GM18873 (cell line): Measurements from ENCODE around the gene PHLDB2.

Experiments used
- ATAC-seq: cut with Tn5 transposase; IDR thresholded peaks from one replicate; pipeline ENCODE4 v1.9.1; 2021; ENCODE audit warnings: mild to moderate bottlenecking, moderate library complexity, moderate number of reproducible peaks; ENCODE audit not compliant: unreplicated experiment, low FRiP score

Gene PHLDB2

DNA sequence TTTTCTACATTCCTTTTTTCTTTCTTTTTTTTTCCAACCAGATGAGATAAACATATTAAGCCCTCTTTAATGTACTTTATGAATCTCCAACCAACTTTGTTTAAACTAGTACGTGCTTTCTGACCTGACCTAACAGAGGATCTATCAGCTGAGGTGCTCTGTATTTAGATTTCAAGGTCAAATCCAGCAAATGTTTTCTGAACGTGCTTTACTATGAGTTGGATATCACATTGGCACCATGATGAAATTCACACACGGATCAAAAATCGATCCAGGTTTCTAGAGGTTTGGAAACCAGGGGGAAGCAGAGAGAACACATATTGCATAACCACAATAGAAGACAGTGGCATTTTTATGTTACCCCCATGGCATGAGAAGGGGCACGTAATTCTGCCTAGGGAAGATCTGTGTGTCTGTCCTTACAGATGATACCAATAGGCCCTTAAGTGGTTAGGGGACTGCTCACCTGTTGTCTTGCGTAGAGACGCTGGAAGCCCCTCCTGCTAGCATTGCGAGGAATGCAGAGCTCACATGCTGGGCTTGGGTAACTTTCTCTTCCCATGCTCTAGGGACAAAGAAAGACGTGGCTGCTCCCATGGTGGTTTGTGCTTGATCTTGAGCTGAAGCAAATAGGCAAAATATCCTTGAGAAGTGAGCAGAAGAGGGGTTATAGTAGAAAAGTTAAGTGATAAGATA is 60.5 kb downstream of the PHLDB2 start:
- ATAC-seq: no peak

DNA sequence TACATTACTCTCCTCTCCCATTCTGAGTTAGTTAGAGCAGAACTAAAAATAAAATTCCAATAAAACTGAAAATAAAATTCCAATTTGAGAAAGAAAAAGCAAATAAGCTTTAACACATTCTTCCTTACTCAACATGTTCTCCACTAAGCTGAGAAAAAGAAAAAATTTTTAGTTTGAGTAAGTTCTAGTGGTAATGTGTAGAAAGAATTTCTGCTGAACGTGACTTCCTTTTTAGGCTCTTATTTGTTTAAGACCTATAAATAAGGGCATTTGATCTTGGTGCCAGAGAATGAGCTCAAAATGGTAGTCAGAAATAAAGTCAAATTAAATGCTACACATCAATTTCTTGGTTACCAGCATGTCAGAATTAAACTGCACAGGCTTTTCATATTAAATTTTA is 62.1 kb downstream of the PHLDB2 start:
- ATAC-seq: no peak

- no peak for ATAC-seq
Measured at GRCh38 chr3:111923095-111923771, 64.2 kb downstream of the PHLDB2 start.

- no peak for ATAC-seq
Measured at GRCh38 chr3:111923806-111924205, 64.7 kb downstream of the PHLDB2 start.

GRCh38 chr3:111924283-111924682 is 65.2 kb downstream of the PHLDB2 start:
- ATAC-seq: no peak

DNA sequence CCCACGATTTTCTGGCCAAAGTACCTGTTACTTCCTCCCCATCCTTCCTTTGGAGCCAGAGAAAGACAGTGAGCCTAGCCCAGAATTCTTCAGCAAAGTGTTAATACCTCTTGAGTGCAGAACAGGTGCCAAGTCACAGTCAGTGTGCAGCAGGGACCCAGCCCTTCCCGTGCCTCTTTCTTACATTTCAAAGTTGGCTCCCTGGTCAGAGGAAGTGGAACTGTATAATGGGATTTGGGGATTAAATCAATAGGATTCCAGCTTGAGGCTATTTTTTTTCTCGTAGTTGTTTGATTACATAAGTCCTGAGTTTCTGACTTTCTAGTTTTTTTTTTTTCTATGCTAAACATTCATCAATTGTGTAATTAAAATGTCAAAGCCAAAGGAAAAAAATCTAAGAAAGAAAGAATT is 67.2 kb downstream of the PHLDB2 start:
- no peak for ATAC-seq

DNA sequence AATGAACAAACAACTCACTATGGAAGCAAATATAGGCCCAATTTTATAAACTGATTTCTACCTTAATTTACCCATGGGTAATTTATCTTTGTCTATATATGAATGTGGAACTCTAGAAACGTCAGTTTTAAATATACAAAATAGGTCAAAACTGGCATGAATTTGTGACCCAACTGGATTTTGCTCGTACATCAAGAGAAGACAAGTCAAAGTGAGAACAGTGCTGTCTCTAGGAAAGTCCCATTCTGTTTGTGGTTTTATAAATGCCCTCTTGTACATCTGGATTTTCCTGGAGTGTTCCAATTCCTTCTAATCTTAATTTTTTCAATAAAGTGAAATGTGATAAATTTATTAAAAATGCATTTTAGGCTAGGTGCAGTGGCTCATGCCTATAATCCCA is 69.5 kb downstream of the PHLDB2 start:
- ATAC-seq: no peak

DNA sequence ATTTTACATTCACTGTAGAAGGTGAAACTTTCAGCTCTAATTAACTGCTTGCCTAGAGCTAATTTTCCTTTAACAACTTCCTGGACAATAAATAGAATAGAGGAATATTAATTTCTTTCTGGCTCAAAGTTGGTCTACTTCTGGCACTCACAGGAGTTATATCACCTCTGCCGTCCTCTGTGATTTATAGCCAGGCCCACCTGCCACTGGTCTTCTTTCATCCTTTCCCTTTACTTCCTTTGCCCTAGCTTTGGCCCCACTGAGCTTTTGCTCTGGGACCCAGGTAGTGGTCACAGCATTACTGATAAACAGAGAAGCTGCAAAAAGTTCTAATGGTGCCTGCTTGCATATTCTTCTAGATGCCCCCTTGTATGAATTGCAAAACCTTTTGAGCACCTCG is 70.4 kb downstream of the PHLDB2 start:
- ATAC-seq: no peak

DNA sequence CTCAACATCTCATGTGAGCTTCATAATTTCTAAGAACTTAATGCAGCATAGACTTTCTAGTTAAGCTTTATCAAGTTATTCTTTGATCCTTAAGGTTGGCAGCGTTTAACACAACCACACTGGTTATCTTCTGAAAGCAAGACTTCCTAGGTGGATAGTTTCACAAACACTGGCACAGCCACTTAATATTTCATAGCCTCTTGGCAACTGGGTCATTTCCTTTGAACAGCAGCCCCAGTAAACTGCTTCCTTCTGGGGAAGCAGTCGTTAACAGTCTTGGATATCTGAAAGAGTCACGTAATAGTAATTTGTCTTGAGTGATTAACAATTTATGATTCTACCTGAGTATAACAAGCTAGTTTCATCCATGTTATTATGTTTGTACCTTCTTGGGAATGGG is 73.9 kb downstream of the PHLDB2 start:
- no peak for ATAC-seq

DNA sequence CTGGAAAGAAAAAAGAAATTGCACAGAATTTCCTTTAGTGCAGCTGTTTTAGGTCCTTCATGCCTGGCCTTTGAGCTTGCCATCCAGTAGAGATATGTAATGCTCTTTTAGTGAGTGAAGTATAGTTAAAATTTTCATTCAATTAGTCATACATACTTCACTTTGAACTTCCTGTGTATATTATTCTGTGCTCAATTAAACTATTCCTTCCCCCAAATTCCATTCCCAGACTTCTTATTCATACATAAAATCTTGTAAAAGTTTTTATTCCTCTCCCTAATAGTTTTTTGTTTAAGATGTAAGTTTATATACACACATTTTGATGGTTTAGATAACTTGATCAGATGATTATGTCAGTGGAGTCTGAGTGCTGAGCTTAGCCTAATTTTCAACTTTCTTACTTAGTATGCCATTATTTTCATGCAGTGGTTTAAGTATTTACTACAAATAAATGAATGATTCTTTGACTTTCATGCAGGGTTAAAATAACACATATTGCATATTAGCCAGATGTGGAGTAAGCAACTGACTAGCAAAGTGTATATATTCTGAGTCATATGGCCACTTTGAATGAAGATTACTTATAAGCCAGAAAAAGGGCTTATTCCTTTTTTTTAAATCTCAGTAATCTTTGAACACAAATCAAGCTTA is 77.3 kb downstream of the PHLDB2 start:
- no peak for ATAC-seq

DNA sequence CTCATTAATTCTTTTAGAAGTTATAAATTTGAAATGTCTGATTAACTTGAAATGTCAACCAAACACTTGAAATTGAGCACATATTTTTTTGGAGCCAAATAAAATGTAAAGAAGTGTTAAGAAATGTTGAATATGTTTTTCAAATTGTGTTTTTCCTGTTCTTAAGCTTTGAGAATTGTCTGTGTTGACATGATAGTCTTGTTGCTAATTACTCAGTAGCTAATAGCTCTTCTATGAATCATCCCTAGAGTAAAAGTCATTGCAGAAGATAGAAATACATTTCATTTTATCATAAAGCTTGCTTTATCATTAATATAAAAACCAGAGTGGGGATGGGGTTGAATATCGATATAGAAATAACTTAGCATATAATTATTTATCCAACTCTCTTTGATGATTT is 77.9 kb downstream of the PHLDB2 start:
- ATAC-seq: no peak

GRCh38 chr3:111937871-111938270 is 78.8 kb downstream of the PHLDB2 start:
- ATAC-seq: no peak

DNA sequence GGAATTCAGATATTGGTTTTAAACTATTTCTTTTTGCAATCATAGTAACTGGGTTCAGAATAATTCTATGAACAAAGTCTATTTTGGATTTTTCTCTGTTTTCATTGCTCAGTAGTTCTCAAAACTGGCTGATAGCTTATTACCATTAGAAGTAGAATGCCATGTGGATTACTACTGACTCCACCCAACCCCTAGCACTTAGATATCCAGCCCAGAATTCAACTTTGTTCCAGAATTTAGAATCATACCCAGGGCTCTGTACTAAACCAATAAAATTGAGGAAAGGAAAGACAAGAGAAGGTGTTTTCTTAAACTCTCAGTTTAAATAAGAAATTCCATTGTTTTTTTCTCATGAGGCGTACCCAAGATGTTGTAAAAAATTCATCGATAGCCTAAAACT is 80.8 kb downstream of the PHLDB2 start:
- no peak for ATAC-seq

DNA sequence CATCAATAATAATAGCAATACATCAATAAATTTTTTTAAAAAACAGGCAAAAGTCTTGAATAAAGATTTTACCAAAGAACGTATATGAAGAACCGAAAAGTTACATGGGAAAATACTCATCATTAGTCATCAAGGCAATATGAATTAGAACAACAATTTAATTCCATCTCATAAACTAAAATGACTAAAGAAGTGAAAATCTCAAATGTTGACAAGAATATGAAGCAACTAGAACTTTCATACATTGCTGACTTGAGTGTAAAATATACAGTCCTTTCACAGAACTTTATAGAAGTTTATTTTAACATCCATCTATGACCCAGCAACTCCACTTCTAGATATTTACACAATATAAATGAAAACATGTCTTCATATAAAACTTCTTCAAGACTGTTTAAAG is 84.5 kb downstream of the PHLDB2 start:
- ATAC-seq: no peak

- no peak for ATAC-seq
Measured at GRCh38 chr3:111944372-111944771, 85.3 kb downstream of the PHLDB2 start.

DNA sequence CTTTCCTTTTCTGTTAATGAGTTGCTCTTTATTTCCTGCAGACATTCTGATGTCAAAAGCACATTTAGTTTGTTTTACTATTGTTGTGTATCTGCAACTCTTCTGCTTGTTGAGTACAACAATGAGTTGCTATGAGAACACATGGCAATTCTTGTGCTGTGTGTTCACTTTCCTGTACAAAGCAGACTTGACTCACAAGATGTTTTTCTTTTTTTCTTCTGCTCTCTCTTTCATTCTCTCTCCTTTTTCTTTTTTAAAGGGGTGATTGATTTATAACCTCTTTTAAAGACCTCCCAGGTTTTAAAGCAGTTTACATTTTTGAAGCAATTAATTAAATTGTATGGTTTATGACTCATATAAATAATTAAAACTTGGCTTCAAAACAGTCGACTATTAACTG is 88.2 kb downstream of the PHLDB2 start:
- ATAC-seq: no peak

GRCh38 chr3:111948786-111949185 is 89.7 kb downstream of the PHLDB2 start:
- ATAC-seq: no peak

DNA sequence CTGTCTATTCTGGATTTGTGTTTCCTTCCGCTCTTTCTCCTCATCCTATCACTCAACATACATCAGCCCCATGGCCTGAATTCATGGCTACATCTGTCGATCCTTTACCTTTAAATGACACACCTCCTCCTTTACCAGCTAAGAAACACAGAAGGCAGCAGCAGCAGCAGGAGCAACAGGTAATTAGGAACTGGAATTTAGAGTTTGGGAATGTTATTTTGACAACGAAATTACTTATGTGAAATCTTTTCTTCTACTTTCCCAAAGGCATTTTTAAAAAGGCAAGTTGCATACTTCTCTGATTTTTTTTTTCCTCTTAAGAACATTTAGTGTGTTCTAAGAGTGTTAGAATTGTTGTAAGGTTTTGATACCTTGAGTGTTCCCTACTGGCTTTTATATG is 90.6 kb downstream of the PHLDB2 start:
- ATAC-seq: no peak

GRCh38 chr3:111951032-111951431 is 92.0 kb downstream of the PHLDB2 start:
- no peak for ATAC-seq

- ATAC-seq: no peak
Measured at GRCh38 chr3:111952086-111952485, 93.0 kb downstream of the PHLDB2 start.

GRCh38 chr3:111952866-111953450 is 93.9 kb downstream of the PHLDB2 start:
- no peak for ATAC-seq
